Calu3 (cell line): ENCODE measurements around the gene SLC22A13. TPM values are rescaled to one million over a fixed set of nuclear protein-coding genes. Genes with fewer than 3 reads are reported as not detected.

Experiments used
- BruUV-seq: library from RNA; stranded (reverse); fragments of 400-500 nt; replicated peaks from 2 replicates; lab custom pipeline; 2021; lab: Mats Ljungman, UMichigan
- CTCF ChIA-PET: fragments of 300-600 bp; sonication (Branson Sonifier 250); formaldehyde crosslinking; loops from one replicate; lab custom pipeline; 2022; ENCODE audit warnings: antibody characterized with exemption; lab: Charles Lee
- DNase-seq: peaks from one replicate; pipeline ENCODE4 v3.0.0; 2022
- H3K27ac Mint-ChIP-seq: one replicate; pipeline ENCODE4 v1.8.0; 2022; ENCODE audit warnings: mixed read lengths; ENCODE audit not compliant: unreplicated experiment
- H3K27me3 Mint-ChIP-seq: one replicate; pipeline ENCODE4 v1.8.0; 2022; ENCODE audit warnings: mixed read lengths; ENCODE audit not compliant: unreplicated experiment
- H3K36me3 Mint-ChIP-seq: one replicate; pipeline ENCODE4 v1.8.0; 2022; ENCODE audit warnings: mild to moderate bottlenecking, moderate library complexity, mixed read lengths; ENCODE audit not compliant: insufficient read depth, unreplicated experiment
- H3K4me1 Mint-ChIP-seq: one replicate; pipeline ENCODE4 v1.8.0; 2022; ENCODE audit warnings: mild to moderate bottlenecking, low read depth, mixed read lengths; ENCODE audit not compliant: unreplicated experiment
- H3K4me3 Mint-ChIP-seq: one replicate; pipeline ENCODE4 v1.8.0; 2022; ENCODE audit warnings: mild to moderate bottlenecking, low read depth, moderate library complexity, mixed read lengths; ENCODE audit not compliant: unreplicated experiment
- H3K9me3 Mint-ChIP-seq: one replicate; pipeline ENCODE4 v1.8.0; 2022; ENCODE audit warnings: low read depth, mixed read lengths; ENCODE audit not compliant: unreplicated experiment
- CTCF ChIP-seq: fragments of 200-600 bp; IDR thresholded peaks from one replicate; pipeline ENCODE4 v1.8.0; 2022; ENCODE audit warnings: antibody characterized with exemption; ENCODE audit not compliant: unreplicated experiment
- intact Hi-C: fragments of 100-400 bp; cut with micrococcal nuclease; formaldehyde crosslinking; loops from one replicate; pipeline ENCODE4 v1.10.0; 2022; ENCODE audit not compliant: unreplicated experiment
- total RNA-seq: library from RNA; stranded (reverse); gene quantifications from 2 replicates; pipeline ENCODE4 v1.2.3, GENCODE V29; 2022

The SLC22A13 gene
- total RNA-seq, 1 experiment from 2014 or later: 3.5 TPM

GRCh38 chr3:38271553-38271952, 5.9 kb downstream of the SLC22A13 start:
- no peak for TF ChIP-seq CTCF
- Mint-ChIP-seq H3K27ac (no peak overlapping the region), H3K36me3 (no peaks in the 10 kb centered on the region), H3K4me3 (no peak overlapping the region), H3K27me3 (no peaks in the 10 kb centered on the region), H3K4me1 (no peaks in the 10 kb centered on the region), H3K9me3 (no peaks in the 10 kb centered on the region)
- no peak for DNase-seq
- CTCF ChIA-PET: no interaction called here
- intact Hi-C loops: no loop called here
- no TSS peak for BruUV-seq

- no peaks in the 10 kb centered on the region for H3K9me3 Mint-ChIP-seq
- BruUV-seq: no TSS peak
- H3K36me3 Mint-ChIP-seq: peaks cover 6% of the 10 kb centered on the region
- no peak overlapping the region for H3K4me3 Mint-ChIP-seq
- H3K27me3 Mint-ChIP-seq: no peaks in the 10 kb centered on the region
- CTCF ChIA-PET: no interaction called here
- no peaks in the 10 kb centered on the region for H3K4me1 Mint-ChIP-seq
- TF ChIP-seq CTCF: no peak
- no peak overlapping the region for H3K27ac Mint-ChIP-seq
- no peak for DNase-seq
- intact Hi-C loops: no loop called here
Observed at GRCh38 chr3:38274864-38275649, 9.4 kb downstream of the SLC22A13 start.

GRCh38 chr3:38275658-38276057, 10.0 kb downstream of the SLC22A13 start:
- no peak for DNase-seq
- CTCF ChIA-PET: no interaction called here
- intact Hi-C loops: no loop called here
- H3K9me3 Mint-ChIP-seq: no peaks in the 10 kb centered on the region
- H3K4me3 Mint-ChIP-seq: no peak overlapping the region
- no peaks in the 10 kb centered on the region for H3K4me1 Mint-ChIP-seq
- no TSS peak for BruUV-seq
- H3K27me3 Mint-ChIP-seq: no peaks in the 10 kb centered on the region
- H3K36me3 Mint-ChIP-seq: peaks cover 6% of the 10 kb centered on the region
- H3K27ac Mint-ChIP-seq: no peak overlapping the region
- no peak for TF ChIP-seq CTCF

- Mint-ChIP-seq H3K9me3 (no peaks in the 10 kb centered on the region), H3K4me3 (no peak overlapping the region), H3K27me3 (no peaks in the 10 kb centered on the region), H3K36me3 (peaks cover 6% of the 10 kb centered on the region), H3K4me1 (no peaks in the 10 kb centered on the region), H3K27ac (no peak overlapping the region)
- no TSS peak for BruUV-seq
- intact Hi-C loops: no loop called here
- CTCF ChIA-PET: no interaction called here
- DNase-seq: no peak
- no peak for TF ChIP-seq CTCF
Observed at GRCh38 chr3:38276081-38276916, 10.7 kb downstream of the SLC22A13 start.
